Cerebellar nuclear complex (tissue), 1 donor: ENCODE measurements around the gene SLC1A5.
"Not testable (repeated sequence)": the region's sequence is repeated elsewhere in the genome, so short reads cannot be mapped to it uniquely, and the experiment has no call there.

Experiments used
- DNase-seq, 2 experiments: peaks; one replicate each; lab custom pipeline; 2025; lab: John Stamatoyannopoulos, UW

Gene SLC1A5

GRCh38 chr19:46788262-46788967 lies at the start of gene SLC1A5:
SLC1A5 (minus strand) TSS chr19:46788594; CDS start chr19:46787965, 629 bp downstream.
- no peak for DNase-seq

DNA sequence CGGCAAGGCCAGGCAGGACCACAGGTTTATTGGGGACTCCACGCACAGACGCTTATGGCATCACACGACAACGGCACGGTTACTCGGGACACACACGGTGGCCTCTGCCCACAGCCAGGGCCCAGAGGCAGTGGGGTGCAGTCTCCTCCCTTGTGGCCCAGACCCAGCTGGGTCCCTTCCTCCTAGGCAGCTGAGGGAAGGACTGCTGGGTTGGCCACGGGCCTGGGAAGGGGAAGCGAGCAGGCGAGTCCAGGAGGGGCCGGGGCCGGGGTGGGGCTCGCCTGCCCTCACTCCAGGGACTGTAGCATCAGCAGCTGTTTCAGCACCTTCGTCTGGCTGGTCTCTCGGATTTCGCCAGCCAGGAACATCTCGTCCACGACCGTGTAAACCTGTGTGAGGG lies 49.8 kb upstream of the SLC1A5 start:
- DNase-seq, result no peak

DNA sequence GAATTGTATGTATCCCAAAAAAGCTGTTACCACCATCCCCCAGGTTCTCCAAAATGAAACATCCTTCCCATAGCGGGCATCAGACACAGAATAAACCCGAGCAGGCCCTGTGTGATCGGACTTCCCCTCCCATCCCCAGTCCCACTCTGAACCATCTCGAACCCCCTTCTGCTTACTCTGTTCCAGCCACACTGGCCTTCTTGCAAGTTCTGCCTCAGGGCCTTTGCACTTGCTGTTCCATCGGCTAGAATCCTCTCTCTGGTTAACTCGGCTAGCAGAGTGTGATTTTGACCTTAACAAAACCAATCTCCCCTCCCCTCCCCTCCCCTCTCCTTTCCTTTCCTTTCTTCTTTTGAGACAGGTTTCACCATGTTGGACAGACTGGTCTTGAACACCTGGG lies 46.6 kb upstream of the SLC1A5 start:
- no peak for DNase-seq

GRCh38 chr19:46834121-46834520 lies 45.7 kb upstream of the SLC1A5 start:
- DNase-seq, result no peak

- no peak for DNase-seq
These were observed 42.5 kb upstream of the SLC1A5 start for GRCh38 chr19:46830864-46831263.

DNA sequence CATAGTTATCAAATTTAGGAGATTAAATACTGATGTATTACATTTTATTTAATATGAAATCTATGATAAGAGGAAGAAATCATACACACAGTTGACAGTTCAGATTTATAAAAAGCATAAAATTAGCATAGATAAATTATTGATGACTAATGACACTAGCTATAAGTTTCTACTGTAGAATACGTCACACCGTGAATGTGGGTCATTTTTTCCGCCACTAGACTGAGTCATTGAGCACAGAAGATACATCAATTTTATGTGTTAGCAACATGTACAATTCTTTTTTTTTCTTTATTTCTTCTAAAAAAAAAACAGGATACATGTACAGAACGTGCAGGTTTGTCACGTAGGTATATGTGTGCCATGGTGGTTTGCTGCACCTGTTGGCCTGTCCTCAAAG lies 40.1 kb upstream of the SLC1A5 start:
- DNase-seq, result no peak

DNA sequence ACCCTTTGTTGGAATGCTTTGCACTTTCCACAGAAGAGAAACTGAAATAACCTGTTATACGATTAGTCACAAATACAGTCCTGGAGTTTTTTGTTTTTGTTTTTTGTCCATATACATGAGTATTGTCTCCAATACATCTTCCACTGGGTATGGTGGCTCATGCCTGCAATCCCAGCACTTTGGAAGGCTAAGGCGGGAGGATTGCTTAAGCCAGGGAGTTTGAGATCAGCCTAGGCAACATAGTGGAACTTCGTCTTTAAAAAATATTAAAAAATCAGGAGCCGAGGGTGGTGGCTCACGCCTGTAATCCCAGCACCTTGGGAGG lies 37.3 kb upstream of the SLC1A5 start:
- DNase-seq, result no peak

GRCh38 chr19:46824890-46825730 lies 36.7 kb upstream of the SLC1A5 start:
- DNase-seq, result no peak

- DNase-seq, result no peak
These were observed 34.7 kb upstream of the SLC1A5 start for GRCh38 chr19:46823049-46823448.

DNA sequence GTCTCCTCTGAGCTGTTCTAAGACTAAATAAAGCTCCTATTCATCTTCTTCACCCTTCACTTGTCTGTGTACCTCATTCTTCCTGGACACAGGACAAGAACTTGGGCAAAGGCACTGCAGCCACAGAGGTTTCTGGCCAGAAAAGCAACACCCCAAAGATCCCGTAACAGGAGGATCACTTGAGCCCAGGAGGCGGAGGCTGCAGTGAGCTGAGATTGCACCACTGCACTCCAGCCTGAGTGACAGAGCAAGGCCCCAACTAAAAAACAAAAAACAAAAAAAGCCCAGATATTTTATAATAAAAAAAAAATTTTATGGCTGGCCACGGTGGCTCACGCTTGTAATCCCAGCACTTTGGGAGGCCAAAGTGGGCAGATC lies 34.0 kb upstream of the SLC1A5 start:
- DNase-seq, result not testable (repeated sequence)

- DNase-seq, result no peak
These were observed 33.4 kb upstream of the SLC1A5 start for GRCh38 chr19:46821512-46822409.

- DNase-seq, result no peak
These were observed 30.4 kb upstream of the SLC1A5 start for GRCh38 chr19:46818812-46819211.

DNA sequence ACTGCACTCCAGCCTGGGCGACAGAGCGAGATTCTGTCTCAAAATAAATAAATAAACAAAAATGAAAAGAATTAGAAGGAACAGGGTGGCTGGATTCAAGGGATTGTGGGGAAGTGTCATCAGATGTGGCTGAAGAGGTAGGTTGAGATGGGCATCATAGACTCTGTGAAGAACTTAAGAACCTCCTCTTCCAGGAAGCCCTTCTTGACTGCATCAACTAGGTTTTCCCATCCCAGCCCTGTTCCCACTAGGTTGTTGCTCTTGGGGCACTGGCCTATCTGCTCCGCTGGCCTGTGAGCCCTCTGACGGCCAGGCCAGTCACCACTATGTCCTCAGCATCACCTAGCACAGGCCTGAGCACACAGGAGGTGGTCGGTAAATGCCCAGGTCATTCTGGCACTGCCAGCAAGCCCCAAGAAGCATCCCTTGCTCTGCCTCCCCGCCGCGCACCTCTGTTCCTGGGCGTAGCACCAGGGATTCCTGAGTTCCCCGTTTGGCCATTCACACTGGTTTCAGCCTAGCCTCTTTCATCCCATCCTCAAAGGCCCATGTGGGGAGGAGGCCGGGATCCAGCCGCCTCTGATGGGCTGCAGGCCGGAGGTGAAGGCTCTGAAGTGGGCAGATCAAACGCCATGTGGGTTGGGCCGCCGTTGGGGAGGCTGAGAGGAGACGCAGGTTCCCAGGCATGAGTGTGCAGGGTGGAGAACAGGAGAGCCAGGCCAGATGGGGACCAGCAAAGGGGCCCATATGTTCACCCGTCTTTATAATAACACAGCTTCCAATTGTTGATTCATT lies 27.6 kb upstream of the SLC1A5 start:
- no peak for DNase-seq

DNA sequence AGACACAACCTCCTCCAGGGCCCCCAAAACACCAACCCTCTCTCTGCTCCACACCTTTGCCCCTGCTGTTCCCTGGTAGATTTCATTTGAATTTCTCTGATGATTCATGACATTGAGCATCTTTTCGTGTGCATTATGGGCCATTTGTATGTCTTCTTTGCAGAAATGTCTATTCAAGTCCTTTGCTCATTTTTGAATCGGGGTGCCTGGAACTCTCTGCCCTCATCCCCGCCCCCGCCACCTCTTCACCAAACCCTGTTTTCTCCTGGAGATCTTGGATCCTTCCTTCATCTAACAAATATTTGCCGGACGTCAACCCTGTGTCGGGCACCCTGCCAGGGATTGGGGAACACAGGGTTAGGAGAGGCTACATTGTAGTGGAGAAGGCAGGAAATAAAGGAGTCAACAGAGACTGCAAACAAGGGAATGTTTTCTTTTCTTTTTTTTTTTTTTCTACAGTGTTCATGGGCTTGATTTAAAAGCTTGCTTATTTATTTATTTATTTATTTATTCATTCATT lies 25.5 kb upstream of the SLC1A5 start:
- no peak for DNase-seq

GRCh38 chr19:46812977-46813838 lies 24.8 kb upstream of the SLC1A5 start:
- no peak for DNase-seq

DNA sequence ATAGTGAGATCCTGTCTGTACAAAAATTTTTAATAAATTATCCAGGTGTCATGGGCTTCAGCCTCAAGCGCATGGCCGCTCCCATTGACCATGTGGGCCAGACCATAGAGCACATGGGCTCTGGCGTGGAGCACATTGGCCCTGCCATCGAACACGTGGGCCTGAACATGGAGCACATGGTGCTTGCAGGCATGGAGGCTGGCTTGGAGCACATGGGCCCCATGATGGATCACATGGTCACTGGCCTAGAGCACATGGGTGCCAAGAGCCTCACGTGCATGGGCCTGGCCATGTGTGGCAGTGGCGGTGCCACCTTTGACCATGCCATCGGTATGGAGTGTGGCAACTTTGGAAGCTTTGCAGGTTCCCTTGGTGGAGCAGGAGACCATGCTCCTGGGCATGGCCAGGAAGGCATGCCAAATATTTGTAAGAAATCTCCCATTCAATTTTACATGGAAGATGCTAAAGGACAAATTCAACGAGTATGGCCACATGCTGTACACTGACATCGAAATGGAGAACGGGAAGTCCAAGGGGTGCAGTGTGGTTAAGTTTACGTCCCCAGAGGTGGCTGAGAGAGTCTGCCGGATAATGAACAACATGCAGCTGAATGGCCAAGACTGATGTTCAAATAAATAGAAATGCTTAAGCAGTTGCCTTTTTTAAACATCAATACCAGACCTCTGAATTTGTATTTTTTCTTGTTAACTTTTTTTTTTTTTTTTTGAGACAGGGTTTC lies 21.3 kb upstream of the SLC1A5 start:
- DNase-seq, result no peak

- DNase-seq, result no peak
These were observed 18.3 kb upstream of the SLC1A5 start for GRCh38 chr19:46806656-46807055.

GRCh38 chr19:46804432-46804831 lies 16.0 kb upstream of the SLC1A5 start:
- not testable (repeated sequence) for DNase-seq

DNA sequence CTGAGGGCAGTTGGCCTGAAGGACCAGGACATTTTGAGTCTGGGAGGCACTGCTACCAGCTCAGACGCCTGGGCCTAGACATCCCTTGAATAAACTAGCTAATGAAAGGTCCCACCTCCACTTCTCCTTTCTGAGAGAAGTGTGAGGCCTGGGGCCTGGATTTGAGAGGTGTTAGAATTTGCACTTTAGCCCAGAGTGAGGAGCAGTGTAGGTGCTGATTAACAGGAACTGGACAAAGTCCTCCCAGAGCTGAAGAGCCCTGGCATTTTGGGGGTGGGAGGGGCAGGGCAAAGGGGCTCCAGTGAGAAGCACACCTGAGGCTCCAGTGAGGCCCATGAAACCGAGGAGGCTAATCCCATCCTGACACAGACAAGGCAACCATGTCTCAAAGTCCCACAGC lies 15.2 kb upstream of the SLC1A5 start:
- no peak for DNase-seq

DNA sequence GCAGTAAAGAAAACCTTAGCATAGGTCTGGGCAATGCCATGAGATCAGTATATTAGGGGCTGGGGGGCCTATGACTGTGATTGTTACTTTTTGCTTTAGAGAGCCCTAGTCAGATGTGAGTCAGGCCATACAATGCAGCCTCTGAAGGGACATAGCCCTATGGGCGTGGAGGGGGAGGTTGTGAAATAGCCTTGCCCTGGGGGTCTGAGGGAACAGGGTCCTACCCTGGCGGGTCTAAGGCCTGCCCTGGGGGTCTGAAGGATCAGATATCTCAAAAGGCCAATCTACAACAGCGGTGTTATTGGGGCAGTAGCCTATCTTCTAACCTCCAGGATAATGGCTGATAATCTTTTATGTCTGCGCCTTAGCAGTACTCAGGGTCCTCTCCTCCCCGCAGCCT lies 13.8 kb upstream of the SLC1A5 start:
- no peak for DNase-seq
